ENCODE results near the gene KPNA2.
"Not testable (repeated sequence)": the region's sequence is repeated elsewhere in the genome, so short reads cannot be mapped to it uniquely, and the experiment has no call there.

Gene KPNA2

GRCh38 chr17:68035131-68035522 is 408 bp upstream of the KPNA2 start:
- H3K4me3 ChIP-seq (ENCODE audit: control insufficient read depth, low read depth, low read length) = peak overlapping the region; percentile 10
- TF ChIP-seq CTCF (IDR thresholded peaks at IDR 0.05; ENCODE audit: control insufficient read depth, insufficient read depth, low read depth, low read length, missing control alignments) = no peak
- DNase-seq (ENCODE audit: low read depth) = no peak

- H3K4me3 ChIP-seq (ENCODE audit: control insufficient read depth, low read depth, low read length) = peak overlapping the region; percentile 87
- no peak for DNase-seq (ENCODE audit: low read depth)
- TF ChIP-seq CTCF (IDR thresholded peaks at IDR 0.05; ENCODE audit: control insufficient read depth, insufficient read depth, low read depth, low read length, missing control alignments) = no peak
These were observed 991 bp downstream of the KPNA2 start for GRCh38 chr17:68036304-68037147.

- no peak for TF ChIP-seq CTCF (IDR thresholded peaks at IDR 0.05; ENCODE audit: control insufficient read depth, insufficient read depth, low read depth, low read length, missing control alignments)
- no peak for DNase-seq (ENCODE audit: low read depth)
- H3K4me3 ChIP-seq (ENCODE audit: control insufficient read depth, low read depth, low read length) = no peak overlapping the region
These were observed 11.8 kb downstream of the KPNA2 start for GRCh38 chr17:68047153-68047846.

- DNase-seq (ENCODE audit: low read depth) = not testable (repeated sequence)
These were observed 12.5 kb downstream of the KPNA2 start for GRCh38 chr17:68047890-68048542.

GRCh38 chr17:68048996-68049395 is 13.5 kb downstream of the KPNA2 start:
- no peak for DNase-seq (ENCODE audit: low read depth)
- TF ChIP-seq CTCF (IDR thresholded peaks at IDR 0.05; ENCODE audit: control insufficient read depth, insufficient read depth, low read depth, low read length, missing control alignments) = no peak
- no peak overlapping the region for H3K4me3 ChIP-seq (ENCODE audit: control insufficient read depth, low read depth, low read length)

More at GRCh38 chr17:68047890-68048542, 12.5 kb downstream of the KPNA2 start:
- not testable (repeated sequence) for H3K4me3 ChIP-seq (ENCODE audit: control insufficient read depth, low read depth, low read length)

- not testable (repeated sequence) for H3K4me3 ChIP-seq (ENCODE audit: control insufficient read depth, low read depth, low read length); DNase-seq (ENCODE audit: low read depth)
These were observed 14.4 kb downstream of the KPNA2 start for GRCh38 chr17:68049812-68050437.

- not testable (repeated sequence) for DNase-seq (ENCODE audit: low read depth); H3K4me3 ChIP-seq (ENCODE audit: control insufficient read depth, low read depth, low read length)
These were observed 16.1 kb downstream of the KPNA2 start for GRCh38 chr17:68051321-68052312.
